ENCODE measurements around the gene ABCA5. TPM values are rescaled to one million over a fixed set of nuclear protein-coding genes. Genes with fewer than 3 reads are reported as not detected.

Gene ABCA5
- total RNA-seq, 4 donors from 2014 or later: 36.9 to 63.3 (median 46.5) TPM

- intact Hi-C loops (cut with DNase I; ENCODE audit: low total_unique reads): no loop called here
- 73 to 95% methylated on average over 3 of the region's 3 CpGs for WGBS, 2 donors
These were observed 59.7 kb downstream of the ABCA5 start for GRCh38 chr17:69267219-69267618.

DNA sequence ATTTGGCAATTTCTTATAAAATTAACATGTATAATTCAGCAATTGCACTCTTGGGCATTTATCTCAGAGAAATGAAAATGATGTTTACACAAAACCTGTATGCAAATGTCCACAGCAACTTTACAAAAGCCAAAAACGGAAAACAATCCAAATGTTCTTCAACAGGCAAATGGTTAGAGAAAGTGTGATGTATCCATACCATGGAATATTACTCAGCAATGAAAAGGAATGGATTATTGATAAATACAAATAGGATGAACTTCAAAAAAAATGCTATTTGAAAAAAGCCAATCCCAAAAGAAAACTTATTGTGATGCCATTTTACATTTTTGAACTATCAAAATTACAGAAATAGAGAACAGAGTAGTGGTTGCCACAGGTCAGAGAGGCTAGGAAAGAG lies 61.1 kb downstream of the ABCA5 start:
- WGBS, 2 donors: 92 to 93% methylated on average over 1 of the region's 1 CpG
- DNase-seq (ENCODE audit: low spot score in 2 of 2): no peak
- intact Hi-C loops (cut with DNase I; ENCODE audit: low total_unique reads): no loop called here
- H3K4me3 ChIP-seq (ENCODE audit: low read depth, poor library complexity, severe bottlenecking): no peak overlapping the region
- no peak for TF ChIP-seq POLR2A (IDR thresholded peaks at IDR 0.05)
- TF ChIP-seq, protein P1, sequence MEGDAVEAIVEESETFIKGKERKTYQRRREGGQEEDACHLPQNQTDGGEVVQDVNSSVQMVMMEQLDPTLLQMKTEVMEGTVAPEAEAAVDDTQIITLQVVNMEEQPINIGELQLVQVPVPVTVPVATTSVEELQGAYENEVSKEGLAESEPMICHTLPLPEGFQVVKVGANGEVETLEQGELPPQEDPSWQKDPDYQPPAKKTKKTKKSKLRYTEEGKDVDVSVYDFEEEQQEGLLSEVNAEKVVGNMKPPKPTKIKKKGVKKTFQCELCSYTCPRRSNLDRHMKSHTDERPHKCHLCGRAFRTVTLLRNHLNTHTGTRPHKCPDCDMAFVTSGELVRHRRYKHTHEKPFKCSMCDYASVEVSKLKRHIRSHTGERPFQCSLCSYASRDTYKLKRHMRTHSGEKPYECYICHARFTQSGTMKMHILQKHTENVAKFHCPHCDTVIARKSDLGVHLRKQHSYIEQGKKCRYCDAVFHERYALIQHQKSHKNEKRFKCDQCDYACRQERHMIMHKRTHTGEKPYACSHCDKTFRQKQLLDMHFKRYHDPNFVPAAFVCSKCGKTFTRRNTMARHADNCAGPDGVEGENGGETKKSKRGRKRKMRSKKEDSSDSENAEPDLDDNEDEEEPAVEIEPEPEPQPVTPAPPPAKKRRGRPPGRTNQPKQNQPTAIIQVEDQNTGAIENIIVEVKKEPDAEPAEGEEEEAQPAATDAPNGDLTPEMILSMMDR (IDR thresholded peaks at IDR 0.05): no peak

More at GRCh38 chr17:69267219-69267618, 59.7 kb downstream of the ABCA5 start:
- DNase-seq (ENCODE audit: low spot score in 2 of 2): no peak
- TF ChIP-seq, protein P1 (IDR thresholded peaks at IDR 0.05): no peak
- no peak for TF ChIP-seq POLR2A (IDR thresholded peaks at IDR 0.05)
- no peak overlapping the region for H3K4me3 ChIP-seq (ENCODE audit: low read depth, poor library complexity, severe bottlenecking)

GRCh38 chr17:69254187-69254586 lies 72.7 kb downstream of the ABCA5 start:
- TF ChIP-seq POLR2A (IDR thresholded peaks at IDR 0.05): no peak
- TF ChIP-seq, protein P1 (IDR thresholded peaks at IDR 0.05): no peak
- WGBS, 2 donors: 53 to 63% methylated on average over 1 of the region's 1 CpG
- no peak for DNase-seq (ENCODE audit: low spot score in 2 of 2)
- intact Hi-C loops (cut with DNase I; ENCODE audit: low total_unique reads): no loop called here
- H3K4me3 ChIP-seq (ENCODE audit: low read depth, poor library complexity, severe bottlenecking): no peak overlapping the region

- no peak for DNase-seq (ENCODE audit: low spot score in 2 of 2)
- H3K4me3 ChIP-seq (ENCODE audit: low read depth, poor library complexity, severe bottlenecking): no peak overlapping the region
- 90 to 92% methylated on average over 4 of the region's 4 CpGs for WGBS, 2 donors
- TF ChIP-seq, protein P1 (IDR thresholded peaks at IDR 0.05): no peak
- TF ChIP-seq POLR2A (IDR thresholded peaks at IDR 0.05): no peak
- intact Hi-C loops (cut with DNase I; ENCODE audit: low total_unique reads): no loop called here
These were observed 76.3 kb downstream of the ABCA5 start for GRCh38 chr17:69250641-69251040.

DNA sequence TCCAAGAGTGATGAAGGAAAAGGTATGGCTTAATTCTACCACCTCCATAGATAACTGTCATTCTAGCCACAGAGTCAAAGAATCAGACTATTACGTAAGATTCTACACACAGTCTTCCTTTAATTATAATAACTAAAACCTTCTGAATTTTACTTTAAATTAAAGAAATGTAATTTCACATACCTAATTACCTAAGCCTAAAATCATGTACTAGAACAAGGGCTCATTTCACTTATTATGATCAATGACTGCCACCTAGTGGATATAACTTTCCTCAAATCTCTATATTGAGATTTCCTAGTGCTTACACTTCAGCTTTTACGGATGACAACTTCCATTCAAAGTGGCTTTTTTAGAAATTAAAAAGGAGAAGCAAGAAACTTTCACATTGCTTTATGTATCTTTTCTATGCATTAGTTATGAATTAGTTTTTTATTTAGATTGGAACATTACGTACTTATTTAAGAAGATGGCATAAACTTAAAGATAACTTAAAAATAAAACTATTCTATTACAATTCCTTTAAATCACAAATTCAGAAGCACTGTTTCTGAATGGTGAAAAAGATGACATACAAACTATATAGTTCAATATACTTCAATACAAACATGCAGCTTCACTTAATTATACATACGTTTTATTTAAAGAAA lies 80.1 kb downstream of the ABCA5 start:
- no peak for TF ChIP-seq POLR2A (IDR thresholded peaks at IDR 0.05)
- TF ChIP-seq, protein P1 (IDR thresholded peaks at IDR 0.05): no peak
- intact Hi-C loops (cut with DNase I; ENCODE audit: low total_unique reads): no loop called here
- DNase-seq (ENCODE audit: low spot score in 2 of 2): no peak
- H3K4me3 ChIP-seq (ENCODE audit: low read depth, poor library complexity, severe bottlenecking): no peak overlapping the region
- WGBS, 2 donors: 63 to 65% methylated on average over 4 of the region's 4 CpGs

DNA sequence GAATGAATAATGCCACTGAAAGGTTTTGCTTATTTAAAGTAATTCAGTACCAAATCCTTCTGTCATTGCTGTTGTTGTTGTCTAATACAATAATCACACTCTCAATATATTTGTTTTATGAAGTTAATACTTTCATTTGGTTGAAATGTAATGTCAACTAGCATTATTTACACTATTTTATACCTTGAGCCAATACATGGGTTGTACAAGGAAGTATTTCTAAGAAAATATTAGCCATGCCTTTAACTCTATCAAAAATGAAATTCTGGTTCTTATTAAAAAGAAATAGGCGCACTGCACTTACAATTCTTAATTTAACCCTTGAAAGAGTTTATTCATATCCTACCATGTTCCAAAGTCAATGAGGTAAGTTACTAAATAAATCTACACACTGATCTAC lies 80.7 kb downstream of the ABCA5 start:
- TF ChIP-seq POLR2A (IDR thresholded peaks at IDR 0.05): no peak
- TF ChIP-seq, protein P1 (IDR thresholded peaks at IDR 0.05): no peak
- WGBS, 2 donors: 61 to 75% methylated on average over 1 of the region's 1 CpG
- intact Hi-C loops (cut with DNase I; ENCODE audit: low total_unique reads): no loop called here
- no peak overlapping the region for H3K4me3 ChIP-seq (ENCODE audit: low read depth, poor library complexity, severe bottlenecking)
- DNase-seq (ENCODE audit: low spot score in 2 of 2): no peak
